Activated CD4-positive, alpha-beta T cell treated with anti-CD3 and anti-CD28 coated beads, Interleukin-2, amount 10 ng/mL, durations not matched to agents 24 days and 14 days (primary cell): ENCODE data around the gene EPHA2. TPM values are rescaled to one million over a fixed set of nuclear protein-coding genes. Genes with fewer than 3 reads are reported as not detected.
A peak's percentile ranks its signal among the peaks of the same experiment; 100 is the strongest.

Experiments
- DNase-seq: peaks from one replicate; pipeline ENCODE4 v3.0.0; 2022
- H3K27ac Mint-ChIP-seq: one replicate; pipeline ENCODE4 v1.8.0; 2022; ENCODE audit warnings: mild to moderate bottlenecking, mixed read lengths
- H3K27me3 Mint-ChIP-seq: one replicate; pipeline ENCODE4 v1.8.0; 2022; ENCODE audit warnings: mixed read lengths
- H3K36me3 Mint-ChIP-seq: one replicate; pipeline ENCODE4 v1.8.0; 2022; ENCODE audit warnings: low read depth, mild to moderate bottlenecking, mixed read lengths
- H3K4me1 Mint-ChIP-seq: one replicate; pipeline ENCODE4 v1.8.0; 2021; ENCODE audit warnings: mixed read lengths
- H3K4me3 Mint-ChIP-seq: one replicate; pipeline ENCODE4 v1.8.0; 2022; ENCODE audit warnings: mild to moderate bottlenecking, moderate library complexity, mixed read lengths
- H3K9me3 Mint-ChIP-seq: one replicate; pipeline ENCODE4 v1.8.0; 2021; ENCODE audit warnings: mixed read lengths
- intact Hi-C: fragments of 100-400 bp; cut with micrococcal nuclease; formaldehyde crosslinking; loops from one replicate; pipeline ENCODE4 v1.15.1; 2023
- total RNA-seq: library from RNA; stranded (reverse); gene quantifications from 2 replicates; pipeline ENCODE4 v1.2.3, GENCODE V29; 2022

Gene EPHA2
- total RNA-seq, 1 donor from 2014 or later, result not detected

DNA sequence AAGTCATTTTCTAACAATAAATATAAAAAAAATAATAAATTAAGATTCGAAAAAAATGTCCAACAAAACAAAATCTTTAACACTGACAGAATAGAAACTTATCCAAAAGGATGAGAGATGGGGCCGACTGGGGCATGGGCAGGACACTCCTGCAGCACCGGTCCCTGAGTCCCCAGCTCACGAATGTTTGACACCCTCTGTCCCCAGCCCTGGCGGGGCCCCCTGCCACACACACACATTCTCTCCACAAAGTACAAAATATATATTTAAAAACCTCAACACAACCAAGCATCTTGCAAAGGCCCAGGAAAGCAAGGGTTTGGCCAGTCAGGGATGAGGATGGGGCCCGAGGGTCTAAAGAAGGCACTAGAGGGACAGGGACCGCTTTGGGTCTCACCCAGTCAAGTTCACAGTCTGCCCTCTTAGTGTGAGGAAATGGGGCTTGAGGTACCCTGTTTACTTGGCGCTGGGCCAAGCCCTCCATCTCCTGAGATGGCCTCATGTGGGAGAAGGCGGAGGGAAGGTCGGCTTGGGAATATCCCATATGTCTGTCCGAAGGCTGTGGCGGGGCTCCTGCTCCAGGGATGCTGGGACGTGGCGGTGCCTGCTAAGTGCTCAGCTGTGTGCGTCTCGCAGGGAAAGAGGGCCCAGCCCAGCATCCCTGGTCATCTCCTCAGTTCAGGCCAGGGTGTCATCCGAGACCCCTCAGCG lies 31.3 kb downstream of the EPHA2 start:
- H3K27me3 Mint-ChIP-seq, result no peaks in the 10 kb centered on the region
- H3K4me3 Mint-ChIP-seq, result no peak overlapping the region
- no peaks in the 10 kb centered on the region for H3K9me3 Mint-ChIP-seq
- intact Hi-C loops, result no loop called here
- DNase-seq, result no peak
- H3K27ac Mint-ChIP-seq, result no peak overlapping the region
- H3K36me3 Mint-ChIP-seq, result no peaks in the 10 kb centered on the region
- H3K4me1 Mint-ChIP-seq, result peaks cover 6% of the 10 kb centered on the region

DNA sequence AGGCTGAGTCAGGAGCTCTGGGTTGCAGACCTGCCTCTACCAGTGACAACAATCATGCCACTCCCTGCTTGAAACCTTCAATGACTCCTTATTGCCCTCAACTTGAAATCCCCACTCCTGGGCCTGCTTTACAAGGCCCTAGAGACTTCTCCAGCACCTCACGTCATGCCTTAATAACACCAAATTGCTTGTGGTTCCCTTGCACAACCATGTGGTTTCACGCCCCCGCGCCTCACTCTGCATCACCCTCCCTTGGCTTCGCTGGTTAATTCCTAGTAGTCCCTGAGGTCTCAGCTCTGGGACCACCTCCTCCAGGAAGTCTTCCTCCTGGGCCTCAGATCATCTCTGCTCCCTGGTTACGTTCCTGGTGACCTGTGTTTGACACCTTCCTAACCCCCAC lies 33.0 kb downstream of the EPHA2 start:
- H3K4me3 Mint-ChIP-seq, result no peak overlapping the region
- no peaks in the 10 kb centered on the region for H3K9me3 Mint-ChIP-seq
- H3K27me3 Mint-ChIP-seq, result no peaks in the 10 kb centered on the region
- H3K36me3 Mint-ChIP-seq, result no peaks in the 10 kb centered on the region
- intact Hi-C loops, result no loop called here
- H3K4me1 Mint-ChIP-seq, result peaks cover 6% of the 10 kb centered on the region
- no peak for DNase-seq
- peak overlapping the region; percentile 48 for H3K27ac Mint-ChIP-seq

DNA sequence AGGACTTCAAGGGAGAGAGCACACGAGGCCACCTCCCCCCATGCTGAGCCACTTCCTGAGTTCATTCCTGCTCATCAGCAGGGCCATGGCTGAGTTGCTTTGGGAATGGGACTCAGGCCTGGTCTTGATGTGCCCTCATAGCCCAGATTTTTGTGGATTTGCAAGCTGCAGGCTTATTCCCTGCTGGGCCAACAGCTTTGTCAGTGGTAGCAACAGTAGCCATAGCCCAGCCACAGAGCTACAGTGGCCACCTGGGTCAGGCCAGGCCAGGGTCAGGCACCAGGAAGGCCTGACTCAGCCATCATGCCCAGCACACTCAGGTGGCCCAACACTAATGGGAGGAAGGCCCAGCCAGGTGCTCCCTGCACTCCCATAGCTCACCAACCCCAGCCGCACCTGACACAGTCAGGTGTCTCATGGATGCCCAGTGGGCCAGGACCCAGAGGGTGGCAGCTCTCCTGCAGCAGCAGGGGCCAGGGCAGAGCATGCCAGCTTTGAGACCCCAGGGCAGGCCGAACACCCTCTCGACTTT lies 33.5 kb downstream of the EPHA2 start:
- DNase-seq, result no peak
- no peak overlapping the region for H3K27ac Mint-ChIP-seq
- no peaks in the 10 kb centered on the region for H3K9me3 Mint-ChIP-seq
- H3K27me3 Mint-ChIP-seq, result no peaks in the 10 kb centered on the region
- intact Hi-C loops, result no loop called here
- no peak overlapping the region for H3K4me3 Mint-ChIP-seq
- peaks cover 6% of the 10 kb centered on the region for H3K4me1 Mint-ChIP-seq
- H3K36me3 Mint-ChIP-seq, result no peaks in the 10 kb centered on the region

DNA sequence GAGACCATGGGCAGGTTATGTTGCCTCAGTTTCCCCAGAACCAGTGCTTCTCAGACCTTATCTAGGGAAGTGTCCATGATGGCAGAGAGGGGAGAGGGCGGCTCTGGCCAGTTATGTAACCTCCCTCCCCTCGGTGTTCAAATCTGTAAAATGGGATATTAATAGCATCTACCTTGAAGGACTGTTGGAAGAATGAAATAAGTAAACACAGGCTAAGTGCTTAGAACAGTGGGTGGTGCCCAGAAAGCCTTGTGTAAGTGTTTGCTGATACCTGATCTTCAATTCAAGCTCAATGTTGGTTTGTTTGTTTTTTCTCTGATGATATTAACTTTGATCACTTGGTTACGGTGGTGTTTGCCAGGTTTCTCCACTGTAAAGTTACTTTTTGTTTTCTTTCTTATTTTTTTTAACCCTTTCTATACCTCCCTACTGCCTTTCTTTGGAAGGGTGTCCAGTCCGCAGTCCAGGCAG lies 34.9 kb downstream of the EPHA2 start:
- no peak overlapping the region for H3K4me3 Mint-ChIP-seq
- no peaks in the 10 kb centered on the region for H3K27me3 Mint-ChIP-seq
- intact Hi-C loops, result no loop called here
- no peak for DNase-seq
- H3K9me3 Mint-ChIP-seq, result no peaks in the 10 kb centered on the region
- H3K27ac Mint-ChIP-seq, result no peak overlapping the region
- no peaks in the 10 kb centered on the region for H3K36me3 Mint-ChIP-seq
- H3K4me1 Mint-ChIP-seq, result peaks cover 6% of the 10 kb centered on the region

DNA sequence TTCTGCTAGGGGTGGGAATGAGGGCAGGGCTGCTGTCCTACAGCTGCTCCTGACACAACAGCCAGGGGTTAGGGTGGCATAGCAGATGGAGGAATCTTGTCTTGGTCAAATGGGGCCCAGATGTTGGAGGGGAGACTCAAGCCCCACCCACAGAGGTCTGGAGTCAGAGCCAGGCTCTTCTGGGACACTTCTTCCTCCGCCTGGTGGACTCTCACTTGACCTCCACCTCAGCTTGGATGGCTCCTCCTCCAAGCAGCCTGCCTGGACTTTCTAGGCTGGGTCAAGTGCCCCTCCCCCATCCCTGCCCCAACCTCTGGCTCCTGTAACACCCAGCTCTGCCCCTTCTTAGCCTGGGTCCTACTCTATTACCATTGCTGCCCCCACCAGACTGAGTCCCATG lies 35.5 kb downstream of the EPHA2 start:
- Mint-ChIP-seq H3K4me1 (peaks cover 6% of the 10 kb centered on the region), H3K27me3 (no peaks in the 10 kb centered on the region), H3K4me3 (no peak overlapping the region), H3K27ac (no peak overlapping the region), H3K36me3 (no peaks in the 10 kb centered on the region), H3K9me3 (no peaks in the 10 kb centered on the region)
- intact Hi-C loops, result no loop called here
- DNase-seq, result no peak

DNA sequence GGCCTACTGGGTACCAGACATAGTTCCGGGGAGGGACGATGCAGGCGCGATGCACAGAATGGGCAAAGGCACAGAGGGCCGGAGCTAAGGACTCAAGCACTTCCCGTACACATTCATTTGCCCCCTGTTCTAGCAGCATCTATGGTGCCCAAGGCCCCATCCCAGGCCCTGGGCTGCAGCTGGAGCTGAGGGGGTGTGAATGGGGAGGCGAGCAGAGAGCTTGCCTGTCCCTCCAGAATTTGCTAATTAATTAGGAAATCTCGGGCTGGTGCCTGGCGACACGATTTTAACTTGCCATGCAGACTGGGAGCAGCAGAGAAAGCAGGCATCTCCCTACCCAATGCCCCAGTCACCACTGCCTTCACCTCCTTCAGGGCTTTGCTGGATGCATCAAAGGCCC lies 35.9 kb downstream of the EPHA2 start:
- DNase-seq, result no peak
- intact Hi-C loops, result no loop called here
- Mint-ChIP-seq H3K36me3 (no peaks in the 10 kb centered on the region), H3K27me3 (no peaks in the 10 kb centered on the region), H3K27ac (no peak overlapping the region), H3K4me1 (peaks cover 6% of the 10 kb centered on the region), H3K4me3 (no peak overlapping the region), H3K9me3 (no peaks in the 10 kb centered on the region)

DNA sequence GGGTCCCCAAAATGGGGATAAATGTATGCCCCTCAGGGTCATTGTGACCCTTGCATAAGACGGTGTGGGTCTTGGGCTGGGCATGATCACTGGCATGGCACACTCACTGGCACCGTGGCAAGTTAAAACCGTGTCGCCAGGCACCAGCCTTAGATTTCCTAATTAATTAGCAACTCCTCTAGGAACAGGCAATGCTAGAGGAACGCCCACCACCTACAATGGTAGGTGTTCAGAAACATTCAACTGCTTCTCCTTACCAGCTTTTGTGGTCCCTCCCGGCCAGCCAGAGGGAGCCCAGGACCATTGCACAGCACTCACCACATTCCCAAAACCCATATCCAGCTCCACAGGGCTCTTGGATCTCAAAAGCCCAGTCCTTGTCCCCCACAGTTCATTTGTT lies 36.4 kb downstream of the EPHA2 start:
- Mint-ChIP-seq H3K4me3 (no peak overlapping the region), H3K4me1 (peaks cover 6% of the 10 kb centered on the region)
- intact Hi-C loops, result no loop called here

DNA sequence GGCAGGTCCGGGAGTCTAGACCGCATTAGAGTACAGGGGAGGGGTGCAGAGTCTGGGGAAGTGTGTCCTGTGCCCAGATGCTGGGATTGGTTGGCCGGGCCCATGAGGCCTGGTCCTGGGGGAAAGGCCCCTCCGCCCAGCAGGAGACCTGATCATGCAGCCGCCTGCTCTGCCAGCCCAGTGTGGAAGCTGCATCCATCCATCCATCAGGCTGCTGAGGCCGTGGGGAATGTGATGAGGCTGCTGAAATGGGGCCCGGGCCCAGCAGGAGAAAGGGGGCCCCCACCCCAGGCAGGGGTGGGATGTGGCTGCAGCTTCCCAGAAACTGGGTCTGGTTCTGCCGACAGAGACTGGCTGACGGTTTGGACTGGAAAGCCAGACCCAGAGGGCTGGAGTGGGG lies 37.2 kb downstream of the EPHA2 start:
- no peak for DNase-seq
- H3K27ac Mint-ChIP-seq, result no peak overlapping the region
- no peaks in the 10 kb centered on the region for H3K36me3 Mint-ChIP-seq
- H3K9me3 Mint-ChIP-seq, result no peaks in the 10 kb centered on the region
- H3K4me1 Mint-ChIP-seq, result peaks cover 6% of the 10 kb centered on the region
- intact Hi-C loops, result no loop called here
- no peaks in the 10 kb centered on the region for H3K27me3 Mint-ChIP-seq
- no peak overlapping the region for H3K4me3 Mint-ChIP-seq

More for the DNA sequence above, 36.4 kb downstream of the EPHA2 start:
- H3K36me3 Mint-ChIP-seq, result no peaks in the 10 kb centered on the region
- DNase-seq, result no peak
- H3K9me3 Mint-ChIP-seq, result no peaks in the 10 kb centered on the region
- H3K27me3 Mint-ChIP-seq, result no peaks in the 10 kb centered on the region
- H3K27ac Mint-ChIP-seq, result no peak overlapping the region

DNA sequence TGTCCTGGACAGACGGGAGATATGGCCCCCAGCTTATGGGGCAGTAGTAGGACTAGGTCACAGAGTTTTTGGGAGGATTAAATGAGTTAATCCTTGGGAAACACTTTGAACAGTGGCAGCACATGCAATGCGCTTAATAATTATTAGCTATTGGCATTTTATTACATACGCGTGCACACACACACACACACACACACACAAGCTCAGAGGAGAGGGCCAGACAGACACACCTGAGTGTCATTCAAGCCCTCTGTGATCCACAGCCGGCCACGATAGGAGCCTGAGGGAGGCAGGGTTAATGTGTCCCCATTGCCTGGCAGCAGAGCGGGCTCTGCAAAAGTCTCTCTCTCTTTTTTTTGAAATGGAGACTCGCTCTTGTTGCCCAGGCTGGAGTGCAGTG lies 37.9 kb downstream of the EPHA2 start:
- DNase-seq, result no peak
- no peaks in the 10 kb centered on the region for H3K9me3 Mint-ChIP-seq

DNA sequence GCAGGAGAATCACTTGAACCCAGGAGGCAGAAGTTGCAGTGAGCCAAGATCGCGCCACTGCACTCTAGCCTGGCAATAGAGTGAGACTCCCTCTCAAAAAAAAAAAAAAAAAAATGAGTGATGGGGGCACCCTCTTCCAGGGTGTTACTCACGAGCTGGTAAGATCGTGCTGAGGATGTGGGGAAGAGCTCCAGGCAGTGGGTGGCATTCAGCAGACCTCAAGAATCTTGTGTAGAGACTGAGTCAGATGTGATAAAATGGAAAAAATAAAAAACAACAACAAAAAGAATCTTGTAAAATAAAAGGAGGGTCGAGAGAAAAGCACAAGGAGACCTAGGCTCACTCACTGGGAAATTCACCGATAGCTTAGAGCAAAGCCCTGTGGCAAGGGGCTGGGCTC lies 38.5 kb downstream of the EPHA2 start:
- no peaks in the 10 kb centered on the region for H3K36me3 Mint-ChIP-seq
- no peaks in the 10 kb centered on the region for H3K9me3 Mint-ChIP-seq
- no peaks in the 10 kb centered on the region for H3K4me1 Mint-ChIP-seq
- DNase-seq, result no peak
- no peak overlapping the region for H3K4me3 Mint-ChIP-seq
- H3K27ac Mint-ChIP-seq, result no peak overlapping the region
- H3K27me3 Mint-ChIP-seq, result no peaks in the 10 kb centered on the region
- intact Hi-C loops, result no loop called here

More for the DNA sequence above, 37.9 kb downstream of the EPHA2 start:
- H3K4me3 Mint-ChIP-seq, result no peak overlapping the region
- H3K27me3 Mint-ChIP-seq, result no peaks in the 10 kb centered on the region
- peaks cover 3% of the 10 kb centered on the region for H3K4me1 Mint-ChIP-seq
- intact Hi-C loops, result no loop called here
- H3K27ac Mint-ChIP-seq, result no peak overlapping the region
- H3K36me3 Mint-ChIP-seq, result no peaks in the 10 kb centered on the region

DNA sequence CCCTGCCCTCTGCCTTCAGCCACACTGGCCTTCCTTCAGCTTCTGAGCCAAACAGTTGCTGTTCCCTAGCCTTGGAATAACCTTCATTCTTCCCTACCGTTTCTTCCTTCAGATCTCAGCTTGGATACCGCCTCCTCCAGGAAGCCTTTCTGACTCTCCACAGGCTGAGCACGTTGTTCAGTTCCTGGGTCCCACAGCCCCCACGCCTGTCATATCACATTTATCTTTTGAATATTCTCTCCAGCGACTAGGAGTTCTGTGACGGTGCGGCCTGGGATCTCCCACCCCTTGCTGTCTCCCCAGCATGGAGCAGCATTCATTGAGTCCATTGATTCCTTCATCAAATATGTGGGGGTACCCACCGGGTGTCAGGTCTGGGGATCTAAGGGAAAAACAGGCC lies 39.2 kb downstream of the EPHA2 start:
- Mint-ChIP-seq H3K27me3 (no peaks in the 10 kb centered on the region), H3K4me3 (no peak overlapping the region), H3K9me3 (no peaks in the 10 kb centered on the region), H3K4me1 (no peaks in the 10 kb centered on the region), H3K27ac (no peak overlapping the region), H3K36me3 (no peaks in the 10 kb centered on the region)
- intact Hi-C loops, result no loop called here
- no peak for DNase-seq

DNA sequence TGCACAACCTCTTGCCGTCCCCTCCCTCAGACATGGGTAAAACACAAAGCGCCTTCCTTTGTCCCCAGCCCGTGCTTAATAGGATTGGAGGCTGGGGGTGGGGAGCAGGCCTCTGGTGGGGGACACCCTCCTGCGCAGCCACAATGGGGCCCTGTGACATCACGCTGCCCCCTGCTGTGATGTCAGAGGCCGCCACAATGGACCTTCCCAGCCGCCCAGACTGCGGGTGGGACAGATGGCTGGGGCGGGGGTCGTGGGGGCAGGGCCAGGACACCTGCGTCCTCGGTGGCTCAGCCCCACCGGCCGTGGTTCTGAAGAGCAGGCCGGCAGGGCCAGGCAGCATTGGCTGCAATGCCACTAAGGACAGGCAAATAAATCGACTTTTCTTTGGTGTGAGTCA lies 39.9 kb downstream of the EPHA2 start:
- Mint-ChIP-seq H3K27ac (no peak overlapping the region), H3K9me3 (no peaks in the 10 kb centered on the region), H3K4me1 (no peaks in the 10 kb centered on the region), H3K36me3 (no peaks in the 10 kb centered on the region), H3K4me3 (no peak overlapping the region), H3K27me3 (no peaks in the 10 kb centered on the region)
- DNase-seq, result no peak
- intact Hi-C loops, result no loop called here

DNA sequence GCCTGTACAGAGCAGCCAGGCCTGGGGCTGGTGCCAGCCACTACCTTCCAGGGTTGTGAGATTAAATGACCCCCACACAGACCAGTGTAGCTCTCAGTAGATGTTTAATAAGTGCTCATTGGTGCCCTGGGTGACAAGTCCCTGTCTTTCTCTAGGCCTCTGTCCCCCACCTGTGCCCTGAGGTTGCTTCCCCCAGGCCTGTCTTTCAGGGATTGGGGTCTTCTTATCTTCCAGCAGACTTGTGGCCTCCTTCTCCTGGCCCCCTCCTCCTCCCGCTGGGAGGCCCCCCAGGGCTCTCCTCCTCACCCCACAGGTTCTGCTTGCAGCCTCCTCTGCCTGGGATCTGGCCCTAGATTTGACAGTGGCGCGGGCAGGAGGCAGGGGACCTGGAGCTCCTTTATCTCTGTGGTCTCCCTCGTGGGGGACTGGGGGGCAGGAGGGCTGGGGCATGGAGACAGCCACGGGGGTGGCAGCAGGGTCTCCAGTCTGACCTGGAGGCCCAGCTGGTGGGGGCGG lies 40.3 kb downstream of the EPHA2 start:
- Mint-ChIP-seq H3K4me1 (no peaks in the 10 kb centered on the region), H3K27me3 (no peaks in the 10 kb centered on the region), H3K27ac (no peak overlapping the region), H3K36me3 (no peaks in the 10 kb centered on the region), H3K9me3 (no peaks in the 10 kb centered on the region), H3K4me3 (no peak overlapping the region)
- intact Hi-C loops, result no loop called here
- no peak for DNase-seq

DNA sequence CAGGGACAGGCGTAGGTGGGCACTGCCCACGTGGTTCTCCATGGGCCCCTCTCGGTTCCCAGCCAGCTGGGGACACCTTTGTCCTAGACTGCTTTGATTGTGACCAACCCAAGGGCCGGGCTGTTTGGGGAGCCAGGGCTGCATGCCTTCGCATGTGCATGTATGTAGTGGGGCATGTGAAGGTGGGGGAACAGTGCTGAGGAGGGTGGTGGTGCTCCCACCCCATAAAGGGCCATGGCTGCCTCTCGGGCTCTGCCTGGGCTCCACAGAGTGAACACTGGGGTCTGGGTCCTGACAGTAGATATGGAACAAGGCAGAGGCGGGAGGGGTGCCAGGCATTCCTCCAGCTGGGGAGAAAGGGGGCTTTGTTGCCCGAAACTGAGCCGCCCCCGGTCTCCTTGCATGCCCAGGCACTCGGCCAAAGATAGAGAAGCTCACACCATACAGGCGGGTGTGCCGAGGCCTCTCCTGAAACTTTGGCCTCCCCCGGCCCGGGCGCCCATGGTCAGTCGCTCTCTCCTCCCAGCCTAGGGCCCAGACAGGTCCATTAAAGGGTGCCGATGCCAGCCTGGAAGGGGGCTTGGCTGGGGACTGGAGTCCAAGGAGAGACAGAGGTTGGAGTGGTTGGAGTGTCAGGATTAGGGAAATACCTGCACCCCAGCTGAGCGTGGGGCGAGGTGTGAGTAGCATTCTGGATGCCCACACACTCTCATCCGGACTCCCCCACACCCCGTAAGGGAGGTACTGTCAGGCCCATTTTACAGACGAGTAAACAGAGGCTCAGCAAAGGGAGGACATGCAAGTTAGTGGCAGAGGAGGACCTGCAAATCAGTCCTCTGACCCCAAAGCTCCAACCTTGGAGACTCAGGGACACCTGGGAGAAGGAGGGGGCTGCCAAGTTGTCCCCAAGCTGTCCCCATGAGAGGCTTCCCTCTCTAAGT lies 41.1 kb downstream of the EPHA2 start:
- no peak overlapping the region for H3K27ac Mint-ChIP-seq
- no peak for DNase-seq
- H3K36me3 Mint-ChIP-seq, result no peaks in the 10 kb centered on the region
- intact Hi-C loops, result no loop called here
- no peaks in the 10 kb centered on the region for H3K27me3 Mint-ChIP-seq
- H3K4me3 Mint-ChIP-seq, result no peak overlapping the region
- no peaks in the 10 kb centered on the region for H3K4me1 Mint-ChIP-seq
- H3K9me3 Mint-ChIP-seq, result no peaks in the 10 kb centered on the region
